IMR-90 (cell line): ENCODE data around the gene UBASH3A. TPM values are rescaled to one million over a fixed set of nuclear protein-coding genes. Genes with fewer than 3 reads are reported as not detected.

ENCODE experiments used
- ATAC-seq: fragments of 200-7000 bp; cut with Tn5 transposase; 2 replicates; pipeline ENCODE4 v1.9.1; 2020; ENCODE audit warnings: low read depth, mild to moderate bottlenecking, moderate library complexity
- BruUV-seq: library from RNA; stranded (reverse); fragments of 400-500 nt; replicated peaks from 2 replicates; lab custom pipeline; 2021; lab: Mats Ljungman, UMichigan
- CTCF ChIA-PET: fragments of 300-600 bp; formaldehyde crosslinking; extraction: SDS; loops from one replicate; lab custom pipeline; 2021; ENCODE audit warnings: antibody characterized with exemption; lab: Yijun Ruan, JAX
- POLR2A ChIA-PET: fragments of 300-600 bp; sonication (Branson Sonifier 250); formaldehyde crosslinking; loops from one replicate; lab custom pipeline; 2022; ENCODE audit warnings: antibody characterized with exemption; ENCODE audit not compliant: unreplicated experiment; lab: Charles Lee
- DNase-seq: peaks from one replicate; pipeline ENCODE4 v3.0.0; 2013
- H2AFZ ChIP-seq: replicated peaks from 2 replicates; pipeline ENCODE3; 2013; ENCODE audit warnings: low read length, mild to moderate bottlenecking; ENCODE audit not compliant: poor library complexity
- H2AK5ac ChIP-seq: 2 replicates; pipeline ENCODE4 v1.6.1; 2013; ENCODE audit warnings: low read depth, low read length, inconsistent platforms
- H2AK9ac ChIP-seq: replicated peaks from 2 replicates; pipeline ENCODE3; 2013; ENCODE audit warnings: mild to moderate bottlenecking, low read depth, low read length, moderate library complexity; ENCODE audit not compliant: poor library complexity
- H2BK120ac ChIP-seq: 2 replicates; pipeline ENCODE4 v1.6.1; 2013; ENCODE audit warnings: low read depth, low read length, inconsistent platforms
- H2BK15ac ChIP-seq: 3 replicates; pipeline ENCODE4 v1.6.1; 2013; ENCODE audit warnings: low read depth, low read length, inconsistent platforms
- H2BK20ac ChIP-seq: 2 replicates; pipeline ENCODE4 v1.6.1; 2013; ENCODE audit warnings: low read depth, mild to moderate bottlenecking, inconsistent platforms, low read length, moderate library complexity
- H2BK5ac ChIP-seq: 2 replicates; pipeline ENCODE4 v1.6.1; 2013; ENCODE audit warnings: mild to moderate bottlenecking, low read depth, low read length, inconsistent platforms; ENCODE audit not compliant: poor library complexity, severe bottlenecking
- H3K14ac ChIP-seq: replicated peaks from 2 replicates; pipeline ENCODE4 v1.6.1; 2013; ENCODE audit warnings: low read depth, low read length, inconsistent platforms
- H3K18ac ChIP-seq: 2 replicates; pipeline ENCODE4 v1.6.1; 2013; ENCODE audit warnings: low read depth, low read length, control low read depth
- H3K23ac ChIP-seq: 2 replicates; pipeline ENCODE4 v1.6.1; 2013; ENCODE audit warnings: low read depth, low read length, inconsistent platforms
- H3K27ac ChIP-seq: 2 replicates; pipeline ENCODE4 v1.5.1; 2013; ENCODE audit warnings: mild to moderate bottlenecking, control low read depth, low read length; ENCODE audit not compliant: insufficient read depth
- H3K27me3 ChIP-seq: 2 replicates; pipeline ENCODE4 v1.6.1; 2013; ENCODE audit warnings: low read length; ENCODE audit not compliant: control insufficient read depth, insufficient read depth
- H3K36me3 ChIP-seq: 2 replicates; pipeline ENCODE4 v1.6.1; 2013; ENCODE audit warnings: low read length, mixed read lengths; ENCODE audit not compliant: control insufficient read depth, insufficient read depth
- H3K4ac ChIP-seq: 2 replicates; pipeline ENCODE4 v1.6.1; 2013; ENCODE audit warnings: low read depth, low read length, inconsistent platforms
- H3K4me1 ChIP-seq: 2 replicates; pipeline ENCODE4 v1.6.1; 2013; ENCODE audit warnings: low read length, mixed read lengths; ENCODE audit not compliant: control insufficient read depth, insufficient read depth
- H3K4me2 ChIP-seq: 2 replicates; pipeline ENCODE4 v1.6.1; 2013; ENCODE audit warnings: low read depth, mild to moderate bottlenecking, control low read depth, low read length, moderate library complexity
- H3K4me3 ChIP-seq: 2 replicates; pipeline ENCODE4 v1.5.1; 2013; ENCODE audit warnings: low read depth, mild to moderate bottlenecking, control low read depth, low read length, moderate library complexity; ENCODE audit not compliant: insufficient read depth
- H3K56ac ChIP-seq: 2 replicates; pipeline ENCODE4 v1.6.1; 2013; ENCODE audit warnings: low read length, inconsistent platforms; ENCODE audit not compliant: insufficient read depth; ENCODE audit errors: extremely low read depth
- H3K79me1 ChIP-seq, 2 experiments: 2 replicates each; pipeline ENCODE4 v1.6.1; 2013; ENCODE audit warnings: low read length in 2 of 2, inconsistent platforms in 1 of 2, low read depth in 1 of 2
- H3K9ac ChIP-seq: 2 replicates; pipeline ENCODE4 v1.6.1; 2013; ENCODE audit warnings: low read depth, low read length, control low read depth
- H3K9me1 ChIP-seq: 2 replicates; pipeline ENCODE4 v1.6.1; 2013; ENCODE audit warnings: low read length, inconsistent platforms; ENCODE audit not compliant: insufficient read depth
- H3K9me3 ChIP-seq: 2 replicates; pipeline ENCODE4 v1.6.1; 2013; ENCODE audit warnings: low read length; ENCODE audit not compliant: control insufficient read depth, insufficient read depth
- H4K20me1 ChIP-seq: 2 replicates; pipeline ENCODE4 v1.6.1; 2013; ENCODE audit warnings: low read length, inconsistent platforms; ENCODE audit not compliant: insufficient read depth
- H4K5ac ChIP-seq: 2 replicates; pipeline ENCODE4 v1.6.1; 2013; ENCODE audit warnings: mild to moderate bottlenecking, low read depth, low read length, control low read depth
- H4K8ac ChIP-seq, 2 experiments: 2 replicates each; pipeline ENCODE4 v1.6.1; 2013; ENCODE audit warnings: low read depth in 2 of 2, low read length in 2 of 2, control low read depth in 1 of 2, inconsistent platforms in 1 of 2
- H4K91ac ChIP-seq: 2 replicates; pipeline ENCODE4 v1.6.1; 2013; ENCODE audit warnings: low read depth, low read length, inconsistent platforms; ENCODE audit not compliant: insufficient read depth
- CHD1 ChIP-seq: IDR thresholded peaks from 2 replicates; pipeline ENCODE4 v1.6.1; 2012; ENCODE audit warnings: low read depth, low read length, improper control_type of control experiment
- CTCF ChIP-seq: conservative IDR thresholded peaks from 2 replicates; pipeline ENCODE4 v1.5.1; 2012; ENCODE audit warnings: mild to moderate bottlenecking, low read depth, low read length, improper control_type of control experiment
- ELK1 ChIP-seq: fragments of 150-350 bp; IDR thresholded peaks from 2 replicates; pipeline ENCODE4 v1.6.1; 2016; ENCODE audit warnings: low read depth, mild to moderate bottlenecking, low read length, moderate library complexity, borderline replicate concordance
- MAFK ChIP-seq: IDR thresholded peaks from 2 replicates; pipeline ENCODE4 v1.6.1; 2012; ENCODE audit warnings: low read depth, low read length, improper control_type of control experiment
- MAZ ChIP-seq: IDR thresholded peaks from 2 replicates; pipeline ENCODE4 v1.6.1; 2012; ENCODE audit warnings: low read depth, mild to moderate bottlenecking, low read length, improper control_type of control experiment, moderate library complexity, borderline replicate concordance
- MXI1 ChIP-seq: IDR thresholded peaks from 2 replicates; pipeline ENCODE4 v1.6.1; 2012; ENCODE audit warnings: low read depth, mild to moderate bottlenecking, low read length, moderate library complexity, borderline replicate concordance
- NFE2L2 ChIP-seq: fragments of 150-350 bp; IDR thresholded peaks from 2 replicates; pipeline ENCODE4 v1.6.1; 2016; ENCODE audit warnings: low read depth, mild to moderate bottlenecking, low read length
- POLR2A ChIP-seq: IDR thresholded peaks from 2 replicates; pipeline ENCODE4 v1.6.1; 2012; ENCODE audit warnings: mild to moderate bottlenecking, low read depth, low read length
- RAD21 ChIP-seq: IDR thresholded peaks from 2 replicates; pipeline ENCODE4 v1.6.1; 2012; ENCODE audit warnings: low read length, improper control_type of control experiment
- RFX5 ChIP-seq: IDR thresholded peaks from 2 replicates; pipeline ENCODE4 v1.8.0; 2012; ENCODE audit warnings: low read depth, mild to moderate bottlenecking, low read length, moderate library complexity
- SMC3 ChIP-seq: fragments of 150-350 bp; IDR thresholded peaks from 2 replicates; pipeline ENCODE4 v1.6.1; 2016; ENCODE audit warnings: low read depth, mild to moderate bottlenecking, antibody characterized with exemption, low read length, moderate library complexity
- USF2 ChIP-seq: fragments of 150-350 bp; IDR thresholded peaks from 2 replicates; pipeline ENCODE4 v1.6.1; 2017; ENCODE audit warnings: mild to moderate bottlenecking, antibody characterized with exemption, low read length, low read depth
- WGBS, 2 experiments: methylation state at CpG; one replicate each; pipeline versions ENCODE4 v1.1.5 to v1.1.7; 2013; ENCODE audit warnings: missing lambda C conversion rate in 2 of 2; ENCODE audit not compliant: insufficient read length in 1 of 2; ENCODE audit errors: extremely low coverage in 2 of 2; 5-methylcytosine and 5-hydroxymethylcytosine counted together
- dilution Hi-C: fragments of 300-500 bp; cut with HindIII; formaldehyde crosslinking; loops from one replicate; pipeline ENCODE4 v1.14.3; 2018; ENCODE audit warnings: low sequenced_read_pairs; ENCODE audit not compliant: unreplicated experiment
- in situ Hi-C: fragments of 300-500 bp; cut with MboI; formaldehyde crosslinking; loops from 3 replicates; pipeline ENCODE4 v1.14.3; 2019; ENCODE audit warnings: low sequenced_read_pairs, inconsistent platforms, mixed read lengths
- intact Hi-C: fragments of 100-400 bp; cut with micrococcal nuclease; formaldehyde crosslinking; loops from 2 replicates; pipeline ENCODE4 v1.10.0; 2022
- polyA plus RNA-seq, 3 experiments: library from polyadenylated mRNA; depleted of rRNA; stranded (reverse); fragments of >200 nt; gene quantifications; 2 replicates each; pipeline ENCODE4 v1.2.3, GENCODE V29; 2012; ENCODE audit warnings: low replicate concordance in 1 of 3
- total RNA-seq: library from RNA; depleted of rRNA; stranded (reverse); fragments of >200 nt; gene quantifications from 2 replicates; pipeline ENCODE4 v1.2.3, GENCODE V29; 2012

Gene UBASH3A
- total and polyA plus RNA-seq, 2 of the 4 experiments (the other 2 are of a cell fraction) = not detected

DNA sequence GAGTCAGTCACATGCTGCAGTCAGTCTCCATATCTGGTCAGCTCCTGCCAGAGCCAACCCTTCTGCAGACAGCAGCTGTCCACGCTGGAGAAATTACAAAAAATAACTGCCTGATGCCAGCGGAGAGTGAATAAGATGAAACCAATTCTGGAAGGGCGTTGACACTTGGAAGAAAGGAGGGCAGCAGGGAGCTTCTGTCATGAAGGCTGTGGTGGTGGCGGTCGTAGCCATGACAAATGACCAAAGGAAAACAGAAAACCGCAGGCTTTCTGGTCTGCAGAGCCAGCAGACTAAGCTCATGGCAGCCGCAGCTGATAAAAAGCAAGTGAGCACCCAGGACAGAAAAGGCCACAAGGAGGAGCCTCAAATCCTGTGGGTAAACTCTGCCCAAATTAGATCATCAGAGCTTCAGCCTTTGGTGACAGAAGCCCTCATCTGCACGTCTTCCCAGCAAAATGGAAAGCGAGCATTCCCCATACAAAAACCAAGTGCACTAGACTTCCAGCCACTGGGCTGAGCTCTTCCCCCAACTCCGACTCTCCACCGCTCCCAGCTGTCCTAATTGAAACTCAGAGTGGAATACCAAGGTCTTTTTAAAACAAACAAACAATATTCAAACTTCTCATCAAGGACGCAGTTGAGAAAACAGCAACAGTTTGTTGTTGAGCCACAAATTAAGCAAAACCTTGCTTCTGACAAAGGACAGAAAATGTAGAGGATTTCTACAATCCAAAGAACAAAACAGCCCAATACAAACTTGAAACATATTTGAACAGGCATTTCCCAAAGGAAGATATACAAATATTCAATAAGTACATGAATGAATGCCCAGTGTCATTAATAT, 63.7 kb downstream of the UBASH3A start (continued):
- no peak for TF ChIP-seq POLR2A

DNA sequence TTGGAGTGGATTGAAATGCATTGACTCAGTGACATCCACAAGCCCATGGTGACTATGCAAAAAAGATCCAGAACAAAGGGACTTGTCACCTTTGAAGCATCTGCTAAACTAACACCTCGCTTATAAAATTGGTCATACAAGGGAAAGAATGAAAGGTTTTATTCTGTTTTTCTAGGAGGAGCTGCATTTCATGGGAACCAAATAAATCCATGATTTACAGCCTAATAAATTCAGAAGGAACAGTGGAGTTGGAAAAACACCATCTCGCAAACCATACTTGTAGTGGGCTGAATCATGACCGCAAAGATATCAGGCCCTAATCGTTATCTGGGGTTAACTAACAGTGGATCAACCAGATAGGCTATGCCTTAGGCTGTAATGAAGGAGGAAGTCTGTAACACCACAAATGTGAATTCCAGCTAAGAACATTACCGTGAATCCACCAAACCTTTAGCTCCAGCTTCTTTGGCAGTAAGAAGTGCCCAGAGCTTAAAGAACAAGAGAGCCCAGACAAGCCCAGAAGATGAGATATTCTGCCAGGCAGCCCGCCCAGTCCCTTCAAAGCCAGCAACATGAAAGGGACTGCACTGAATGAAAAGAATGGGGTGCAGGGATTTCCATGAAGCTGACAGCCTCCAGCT, 64.9 kb downstream of the UBASH3A start:
- Histone ChIP-seq H4K91ac (no peak overlapping the region), H4K8ac (no peak overlapping the region), H3K9ac (no peak overlapping the region), H3K4me3 (no peak overlapping the region), H3K4me1 (no peaks in the 10 kb centered on the region), H3K18ac (no peak overlapping the region), H2AK9ac (no peak overlapping the region), H3K79me1 (no peaks in the 10 kb centered on the region), H2BK15ac (no peak overlapping the region), H3K36me3 (no peaks in the 10 kb centered on the region), H3K27me3 (peaks cover 7% of the 10 kb centered on the region), H3K23ac (no peak overlapping the region), H2AFZ (no peak overlapping the region), H2AK5ac (no peak overlapping the region), H3K4ac (no peak overlapping the region), H3K27ac (no peak overlapping the region), H2BK20ac (no peak overlapping the region), H3K14ac (no peak overlapping the region), H4K5ac (no peak overlapping the region), H3K9me1 (no peaks in the 10 kb centered on the region), H2BK120ac (no peak overlapping the region), H3K4me2 (no peak overlapping the region), H3K56ac (no peak overlapping the region), H3K9me3 (no peaks in the 10 kb centered on the region), H2BK5ac (no peak overlapping the region), H4K20me1 (no peaks in the 10 kb centered on the region)
- dilution Hi-C loops = no loop called here
- intact Hi-C loops = no loop called here
- in situ Hi-C loops = no loop called here
- no peak for ATAC-seq
- BruUV-seq = no TSS peak
- WGBS, 2 experiments = 76% methylated on average over 2 of the region's 6 CpGs; no CpG with 5 or more reads in 1 of the 2 experiments
- DNase-seq = no peak
- POLR2A ChIA-PET = no interaction called here
- CTCF ChIA-PET = no interaction called here
- TF ChIP-seq SMC3 (no peak), MAFK (no peak), RAD21 (no peak), USF2 (no peak), CTCF (no peak), MXI1 (no peak), MAZ (no peak), CHD1 (no peak), POLR2A (no peak), NFE2L2 (no peak), ELK1 (no peak), RFX5 (no peak)
